ENCODE measurements around the gene IL15RA.

DNA sequence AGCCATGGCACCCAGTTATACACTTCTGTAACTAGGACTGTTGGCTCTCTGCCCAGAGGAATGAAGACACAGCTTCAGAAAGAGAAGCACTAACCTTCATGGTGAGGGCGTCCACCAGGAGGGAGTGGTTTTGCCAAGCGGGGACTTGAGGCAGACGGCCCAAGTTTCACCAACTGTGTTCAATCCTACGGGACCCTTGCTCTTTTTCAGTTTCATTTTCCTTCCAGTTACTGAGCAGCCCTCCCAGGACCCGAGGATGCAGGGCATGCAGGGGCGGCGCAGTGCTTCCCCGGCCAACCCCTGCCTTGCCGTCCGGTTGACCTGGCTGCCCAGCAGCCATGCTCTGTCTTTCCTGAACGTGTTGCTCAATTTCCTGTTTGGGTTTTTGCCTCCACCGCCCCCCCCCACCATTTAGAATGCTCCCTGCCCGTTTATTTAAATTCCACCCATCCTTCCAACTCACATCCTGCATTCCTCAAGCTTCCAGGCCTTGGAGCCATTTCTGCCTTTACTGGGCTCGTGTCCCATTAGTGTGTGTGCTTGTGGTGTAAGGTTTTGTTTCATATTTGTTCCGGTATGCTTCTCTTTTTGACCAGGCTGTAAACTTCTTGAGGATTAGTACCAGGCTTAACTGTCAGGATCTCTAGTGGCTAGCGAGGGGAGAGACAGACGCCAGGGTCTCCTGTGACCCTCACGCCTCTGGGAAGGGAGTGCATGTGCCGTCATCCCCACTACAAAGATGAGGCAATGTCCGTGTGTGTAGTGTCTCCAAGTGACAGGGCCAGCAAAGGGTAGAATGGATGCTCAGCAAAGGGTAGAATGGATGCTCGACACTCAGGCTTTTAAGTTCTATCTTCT is 31.6 kb downstream of the IL15RA start:
- TF ChIP-seq CTCF (IDR thresholded peaks at IDR 0.05), result no peak
- TF ChIP-seq EZH2 (IDR thresholded peaks at IDR 0.05), result no peak

All from neural progenitor cell (in vitro differentiated cells).